Measurements from ENCODE around the gene TNIK. TPM values are rescaled to one million over a fixed set of nuclear protein-coding genes. Genes with fewer than 3 reads are reported as not detected.

TNIK gene
- total and polyA plus RNA-seq, 2 donors from 2014 or later: 3.6 to 48.9 TPM

- Histone ChIP-seq H3K36me3 (ENCODE audit: control insufficient read depth in 2 of 3, insufficient read depth in 3 of 3, low read length in 3 of 3) (no peaks in the 10 kb centered on the region), H3K9me3 (ENCODE audit: control insufficient read depth in 2 of 3, insufficient read depth in 1 of 3, low read length in 3 of 3) (no peaks in the 10 kb centered on the region), H3K27ac (ENCODE audit: low read depth in 2 of 2, low read length in 2 of 2) (no peak overlapping the region), H3K4me1 (ENCODE audit: control insufficient read depth in 2 of 3, insufficient read depth in 2 of 3, low read depth in 1 of 3, low read length in 3 of 3) (no peaks in the 10 kb centered on the region), H3K4me3 (ENCODE audit: low read length in 3 of 3) (no peak overlapping the region), H3K9ac (ENCODE audit: low read length in 3 of 3) (no peak overlapping the region), H3K27me3 (ENCODE audit: control insufficient read depth, insufficient read depth, low read length) (no peaks in the 10 kb centered on the region)
- DNase-seq: no peak
- intact Hi-C loops (cut with DNase I): no loop called here
- FAIRE-seq: no peak
- TF ChIP-seq CTCF (IDR thresholded peaks at IDR 0.05; ENCODE audit: borderline replicate concordance, extremely low read depth, insufficient read depth): no peak
Observed at GRCh38 chr3:171398343-171398742, 61.9 kb downstream of the TNIK start.

DNA sequence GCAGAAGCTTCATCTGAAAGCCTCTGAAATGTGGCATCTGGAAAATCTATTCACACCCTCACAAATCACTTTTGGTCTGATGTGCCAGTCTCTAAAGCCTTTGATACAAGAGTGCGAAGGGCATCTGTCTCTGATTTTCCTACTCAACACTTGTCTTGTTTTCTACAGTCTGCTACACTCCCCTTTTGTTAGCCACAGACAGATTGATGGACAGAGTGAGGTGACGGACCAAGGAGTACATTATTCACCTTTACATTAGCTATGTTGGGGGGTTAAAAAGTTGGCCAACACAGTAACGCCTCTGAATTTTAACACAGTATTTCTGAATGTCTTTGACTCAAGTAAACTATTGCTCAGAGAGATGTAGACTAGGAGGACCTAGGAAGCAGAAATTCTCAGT lies 63.1 kb downstream of the TNIK start:
- Histone ChIP-seq H3K9me3 (ENCODE audit: control insufficient read depth in 2 of 3, insufficient read depth in 1 of 3, low read length in 3 of 3) (no peaks in the 10 kb centered on the region), H3K9ac (ENCODE audit: low read length in 3 of 3) (no peak overlapping the region), H3K27ac (ENCODE audit: low read depth in 2 of 2, low read length in 2 of 2) (no peak overlapping the region), H3K36me3 (ENCODE audit: control insufficient read depth in 2 of 3, insufficient read depth in 3 of 3, low read length in 3 of 3) (no peaks in the 10 kb centered on the region), H3K4me3 (ENCODE audit: low read length in 3 of 3) (no peak overlapping the region), H3K4me1 (ENCODE audit: control insufficient read depth in 2 of 3, insufficient read depth in 2 of 3, low read depth in 1 of 3, low read length in 3 of 3) (no peaks in the 10 kb centered on the region), H3K27me3 (ENCODE audit: control insufficient read depth, insufficient read depth, low read length) (no peaks in the 10 kb centered on the region)
- DNase-seq: no peak
- intact Hi-C loops (cut with DNase I): no loop called here
- FAIRE-seq: no peak
- no peak for TF ChIP-seq CTCF (IDR thresholded peaks at IDR 0.05; ENCODE audit: borderline replicate concordance, extremely low read depth, insufficient read depth)

- intact Hi-C loops (cut with DNase I): no loop called here
- no peak overlapping the region for H3K27ac ChIP-seq (ENCODE audit: low read depth in 2 of 2, low read length in 2 of 2)
- no peak for FAIRE-seq
- H3K4me1 ChIP-seq (ENCODE audit: control insufficient read depth in 2 of 3, insufficient read depth in 2 of 3, low read depth in 1 of 3, low read length in 3 of 3): no peaks in the 10 kb centered on the region
- no peak overlapping the region for H3K4me3 ChIP-seq (ENCODE audit: low read length in 3 of 3)
- H3K27me3 ChIP-seq (ENCODE audit: control insufficient read depth, insufficient read depth, low read length): no peaks in the 10 kb centered on the region
- no peaks in the 10 kb centered on the region for H3K36me3 ChIP-seq (ENCODE audit: control insufficient read depth in 2 of 3, insufficient read depth in 3 of 3, low read length in 3 of 3)
- no peak for DNase-seq
- TF ChIP-seq CTCF (IDR thresholded peaks at IDR 0.05; ENCODE audit: borderline replicate concordance, extremely low read depth, insufficient read depth): no peak
- no peak overlapping the region for H3K9ac ChIP-seq (ENCODE audit: low read length in 3 of 3)
- H3K9me3 ChIP-seq (ENCODE audit: control insufficient read depth in 2 of 3, insufficient read depth in 1 of 3, low read length in 3 of 3): no peaks in the 10 kb centered on the region
Observed at GRCh38 chr3:171396048-171396447, 64.2 kb downstream of the TNIK start.

Measured in kidney (tissue), 14 donors.